ENCODE results near the gene EPN2.

EPN2 gene

GRCh38 chr17:19312406-19312805 is 75.2 kb downstream of the EPN2 start:
- no peaks in the 10 kb centered on the region for H3K27me3 ChIP-seq (ENCODE audit: control insufficient read depth, insufficient read depth, low read length)
- H3K9ac ChIP-seq (ENCODE audit: low read length) = no peak overlapping the region
- H3K36me3 ChIP-seq (ENCODE audit: control insufficient read depth, insufficient read depth, low read length) = peaks cover 17% of the 10 kb centered on the region
- no peaks in the 10 kb centered on the region for H3K4me1 ChIP-seq (ENCODE audit: control insufficient read depth, insufficient read depth, low read length)
- H3K4me3 ChIP-seq (ENCODE audit: low read length) = no peak overlapping the region
- no peak overlapping the region for H3K27ac ChIP-seq (ENCODE audit: low read depth, low read length)

GRCh38 chr17:19313066-19313745 is 76.0 kb downstream of the EPN2 start:
- Histone ChIP-seq H3K4me3 (ENCODE audit: low read length) (no peak overlapping the region), H3K9ac (ENCODE audit: low read length) (no peak overlapping the region), H3K27me3 (ENCODE audit: control insufficient read depth, insufficient read depth, low read length) (no peaks in the 10 kb centered on the region), H3K36me3 (ENCODE audit: control insufficient read depth, insufficient read depth, low read length) (peaks cover 17% of the 10 kb centered on the region), H3K4me1 (ENCODE audit: control insufficient read depth, insufficient read depth, low read length) (no peaks in the 10 kb centered on the region), H3K27ac (ENCODE audit: low read depth, low read length) (no peak overlapping the region)

GRCh38 chr17:19313746-19314651 is 76.8 kb downstream of the EPN2 start:
- H3K9ac ChIP-seq (ENCODE audit: low read length) = no peak overlapping the region
- no peaks in the 10 kb centered on the region for H3K4me1 ChIP-seq (ENCODE audit: control insufficient read depth, insufficient read depth, low read length)
- no peak overlapping the region for H3K27ac ChIP-seq (ENCODE audit: low read depth, low read length)
- no peak overlapping the region for H3K4me3 ChIP-seq (ENCODE audit: low read length)
- H3K27me3 ChIP-seq (ENCODE audit: control insufficient read depth, insufficient read depth, low read length) = no peaks in the 10 kb centered on the region
- H3K36me3 ChIP-seq (ENCODE audit: control insufficient read depth, insufficient read depth, low read length) = peaks cover 17% of the 10 kb centered on the region

GRCh38 chr17:19315104-19315503 is 77.9 kb downstream of the EPN2 start:
- H3K4me3 ChIP-seq (ENCODE audit: low read length) = no peak overlapping the region
- H3K36me3 ChIP-seq (ENCODE audit: control insufficient read depth, insufficient read depth, low read length) = peaks cover 17% of the 10 kb centered on the region
- no peak overlapping the region for H3K27ac ChIP-seq (ENCODE audit: low read depth, low read length)
- H3K9ac ChIP-seq (ENCODE audit: low read length) = no peak overlapping the region
- no peaks in the 10 kb centered on the region for H3K27me3 ChIP-seq (ENCODE audit: control insufficient read depth, insufficient read depth, low read length)
- no peaks in the 10 kb centered on the region for H3K4me1 ChIP-seq (ENCODE audit: control insufficient read depth, insufficient read depth, low read length)

- Histone ChIP-seq H3K4me3 (ENCODE audit: low read length) (no peak overlapping the region), H3K9ac (ENCODE audit: low read length) (no peak overlapping the region), H3K36me3 (ENCODE audit: control insufficient read depth, insufficient read depth, low read length) (peaks cover 16% of the 10 kb centered on the region), H3K27ac (ENCODE audit: low read depth, low read length) (peak overlapping the region; percentile 33), H3K27me3 (ENCODE audit: control insufficient read depth, insufficient read depth, low read length) (no peaks in the 10 kb centered on the region), H3K4me1 (ENCODE audit: control insufficient read depth, insufficient read depth, low read length) (no peaks in the 10 kb centered on the region)
Measured at GRCh38 chr17:19316761-19317358, 79.7 kb downstream of the EPN2 start.

- Histone ChIP-seq H3K27ac (ENCODE audit: low read depth, low read length) (peak overlapping the region; percentile 33), H3K4me1 (ENCODE audit: control insufficient read depth, insufficient read depth, low read length) (no peaks in the 10 kb centered on the region), H3K9ac (ENCODE audit: low read length) (peak overlapping the region; percentile 10)
Measured at GRCh38 chr17:19317359-19318095, 80.4 kb downstream of the EPN2 start.

GRCh38 chr17:19318611-19319010 is 81.4 kb downstream of the EPN2 start:
- Histone ChIP-seq H3K4me3 (ENCODE audit: low read length) (no peak overlapping the region), H3K27ac (ENCODE audit: low read depth, low read length) (no peak overlapping the region), H3K9ac (ENCODE audit: low read length) (no peak overlapping the region), H3K4me1 (ENCODE audit: control insufficient read depth, insufficient read depth, low read length) (no peaks in the 10 kb centered on the region), H3K36me3 (ENCODE audit: control insufficient read depth, insufficient read depth, low read length) (peaks cover 3% of the 10 kb centered on the region), H3K27me3 (ENCODE audit: control insufficient read depth, insufficient read depth, low read length) (no peaks in the 10 kb centered on the region)

More at GRCh38 chr17:19317359-19318095, 80.4 kb downstream of the EPN2 start:
- Histone ChIP-seq H3K36me3 (ENCODE audit: control insufficient read depth, insufficient read depth, low read length) (peaks cover 10% of the 10 kb centered on the region), H3K4me3 (ENCODE audit: low read length) (no peak overlapping the region), H3K27me3 (ENCODE audit: control insufficient read depth, insufficient read depth, low read length) (no peaks in the 10 kb centered on the region)

- Histone ChIP-seq H3K36me3 (ENCODE audit: control insufficient read depth, insufficient read depth, low read length) (no peaks in the 10 kb centered on the region), H3K4me1 (ENCODE audit: control insufficient read depth, insufficient read depth, low read length) (no peaks in the 10 kb centered on the region), H3K4me3 (ENCODE audit: low read length) (no peak overlapping the region), H3K27me3 (ENCODE audit: control insufficient read depth, insufficient read depth, low read length) (no peaks in the 10 kb centered on the region), H3K9ac (ENCODE audit: low read length) (no peak overlapping the region), H3K27ac (ENCODE audit: low read depth, low read length) (no peak overlapping the region)
Measured at GRCh38 chr17:19319771-19320505, 82.8 kb downstream of the EPN2 start.

- Histone ChIP-seq H3K4me1 (ENCODE audit: control insufficient read depth, insufficient read depth, low read length) (no peaks in the 10 kb centered on the region), H3K27me3 (ENCODE audit: control insufficient read depth, insufficient read depth, low read length) (no peaks in the 10 kb centered on the region), H3K27ac (ENCODE audit: low read depth, low read length) (no peak overlapping the region), H3K9ac (ENCODE audit: low read length) (no peak overlapping the region), H3K4me3 (ENCODE audit: low read length) (no peak overlapping the region), H3K36me3 (ENCODE audit: control insufficient read depth, insufficient read depth, low read length) (no peaks in the 10 kb centered on the region)
Measured at GRCh38 chr17:19320876-19321275, 83.7 kb downstream of the EPN2 start.

- H3K27ac ChIP-seq (ENCODE audit: low read depth, low read length) = no peak overlapping the region
- no peak overlapping the region for H3K9ac ChIP-seq (ENCODE audit: low read length)
- H3K27me3 ChIP-seq (ENCODE audit: control insufficient read depth, insufficient read depth, low read length) = no peaks in the 10 kb centered on the region
- no peak overlapping the region for H3K4me3 ChIP-seq (ENCODE audit: low read length)
- no peaks in the 10 kb centered on the region for H3K36me3 ChIP-seq (ENCODE audit: control insufficient read depth, insufficient read depth, low read length)
- H3K4me1 ChIP-seq (ENCODE audit: control insufficient read depth, insufficient read depth, low read length) = no peaks in the 10 kb centered on the region
Measured at GRCh38 chr17:19321481-19322128, 84.4 kb downstream of the EPN2 start.

GRCh38 chr17:19322129-19322505 is 85.0 kb downstream of the EPN2 start:
- Histone ChIP-seq H3K36me3 (ENCODE audit: control insufficient read depth, insufficient read depth, low read length) (no peaks in the 10 kb centered on the region), H3K4me3 (ENCODE audit: low read length) (no peak overlapping the region), H3K4me1 (ENCODE audit: control insufficient read depth, insufficient read depth, low read length) (no peaks in the 10 kb centered on the region), H3K27ac (ENCODE audit: low read depth, low read length) (no peak overlapping the region), H3K27me3 (ENCODE audit: control insufficient read depth, insufficient read depth, low read length) (no peaks in the 10 kb centered on the region), H3K9ac (ENCODE audit: low read length) (no peak overlapping the region)

Measured in rectal smooth muscle tissue (tissue), 1 donor.